Astrocyte (in vitro differentiated cells and primary cell): ENCODE measurements around the gene DOCK6. TPM values are rescaled to one million over a fixed set of nuclear protein-coding genes. Genes with fewer than 3 reads are reported as not detected.

Experiments used
- DNase-seq: peaks from one replicate; pipeline ENCODE4 v3.0.0-alpha.2; 2010; ENCODE audit warnings: low read depth
- FAIRE-seq: peaks from 2 replicates; lab custom pipeline; 2011; peaks lifted over from hg19 to GRCh38; lab: Jason Lieb, UNC
- H2AFZ ChIP-seq: 2 replicates; pipeline ENCODE4 v1.6.0; 2012; ENCODE audit warnings: low read depth, low read length, inconsistent platforms
- H3K27ac ChIP-seq: 2 replicates; pipeline ENCODE4 v1.5.1; 2011; ENCODE audit warnings: low read depth, low read length, inconsistent platforms
- H3K27me3 ChIP-seq: 2 replicates; pipeline ENCODE4 v1.6.0; 2011; ENCODE audit warnings: low read length, inconsistent platforms; ENCODE audit not compliant: insufficient read depth
- H3K36me3 ChIP-seq: 2 replicates; pipeline ENCODE4 v1.5.1; 2011; ENCODE audit warnings: low read length, inconsistent platforms; ENCODE audit not compliant: insufficient read depth
- H3K4me1 ChIP-seq: 2 replicates; pipeline ENCODE4 v1.5.1; 2011; ENCODE audit warnings: low read length, inconsistent platforms; ENCODE audit not compliant: insufficient read depth
- H3K4me2 ChIP-seq: 2 replicates; pipeline ENCODE4 v1.6.0; 2012; ENCODE audit warnings: low read length, inconsistent platforms
- H3K4me3 ChIP-seq: 2 replicates; pipeline ENCODE4 v1.5.1; 2011; ENCODE audit warnings: low read depth, mild to moderate bottlenecking, low read length, inconsistent platforms; ENCODE audit not compliant: insufficient read depth
- H3K79me2 ChIP-seq: 2 replicates; pipeline ENCODE4 v1.6.0; 2012; ENCODE audit warnings: mild to moderate bottlenecking, low read length, inconsistent platforms; ENCODE audit not compliant: insufficient read depth
- H3K9ac ChIP-seq: 2 replicates; pipeline ENCODE4 v1.6.0; 2012; ENCODE audit warnings: mild to moderate bottlenecking, low read length, inconsistent platforms
- H3K9me3 ChIP-seq: 2 replicates; pipeline ENCODE4 v1.5.1; 2012; ENCODE audit warnings: low read depth, mild to moderate bottlenecking, low read length, inconsistent platforms; ENCODE audit not compliant: insufficient read depth
- H4K20me1 ChIP-seq: 2 replicates; pipeline ENCODE4 v1.6.0; 2012; ENCODE audit warnings: low read length, inconsistent platforms; ENCODE audit not compliant: insufficient read depth
- H3K27ac Mint-ChIP-seq: one replicate; pipeline ENCODE4 v1.8.0; 2021; ENCODE audit warnings: mild to moderate bottlenecking, mixed read lengths; ENCODE audit not compliant: unreplicated experiment
- H3K27me3 Mint-ChIP-seq: one replicate; pipeline ENCODE4 v1.8.0; 2021; ENCODE audit warnings: low read depth, mixed read lengths; ENCODE audit not compliant: unreplicated experiment
- H3K36me3 Mint-ChIP-seq: one replicate; pipeline ENCODE4 v1.8.0; 2021; ENCODE audit warnings: low read depth, mixed read lengths; ENCODE audit not compliant: unreplicated experiment
- H3K4me1 Mint-ChIP-seq: one replicate; pipeline ENCODE4 v1.8.0; 2021; ENCODE audit warnings: low read depth, mixed read lengths; ENCODE audit not compliant: unreplicated experiment
- H3K4me3 Mint-ChIP-seq: one replicate; pipeline ENCODE4 v1.8.0; 2021; ENCODE audit warnings: mild to moderate bottlenecking, moderate library complexity, mixed read lengths; ENCODE audit not compliant: unreplicated experiment
- H3K9me3 Mint-ChIP-seq: one replicate; pipeline ENCODE4 v1.8.0; 2021; ENCODE audit warnings: mild to moderate bottlenecking, mixed read lengths; ENCODE audit not compliant: unreplicated experiment
- EZH2 ChIP-seq: IDR thresholded peaks from 2 replicates; pipeline ENCODE4 v1.6.1; 2012; ENCODE audit warnings: mild to moderate bottlenecking, low read length, inconsistent platforms; ENCODE audit not compliant: insufficient read depth
- total RNA-seq: library from RNA; stranded (reverse); gene quantifications from 2 replicates; pipeline ENCODE4 v1.2.1, GENCODE V29; 2021
- TF ChIP-seq, protein P1 (sequence below): IDR thresholded peaks from 2 replicates; pipeline ENCODE4 v1.5.1; 2011; ENCODE audit warnings: low read depth, mild to moderate bottlenecking, inconsistent platforms, low read length, moderate library complexity; ENCODE audit not compliant: insufficient read depth

DOCK6 gene
- total RNA-seq, 1 donor from 2014 or later: 38.3 TPM

DNA sequence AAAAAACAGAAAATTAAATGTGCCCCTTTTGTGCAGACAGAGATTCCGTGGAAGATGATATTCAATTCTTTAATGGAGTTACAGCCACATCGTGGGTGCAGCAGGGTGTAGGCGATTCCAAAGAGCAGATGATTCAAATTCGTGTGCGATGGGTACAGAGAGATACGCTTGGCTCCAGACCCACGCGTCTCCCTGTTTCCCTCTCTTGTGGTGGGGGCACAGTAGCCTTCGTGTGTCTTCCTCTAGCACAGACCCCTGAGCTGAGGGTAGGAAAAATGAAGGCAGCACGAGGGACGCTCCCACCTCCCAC lies 38.4 kb upstream of the DOCK6 start:
- H3K4me1 Mint-ChIP-seq: no peaks in the 10 kb centered on the region
- Histone ChIP-seq H3K4me2 (no peak overlapping the region), H3K79me2 (no peaks in the 10 kb centered on the region), H3K4me3 (no peak overlapping the region), H3K27me3 (peaks cover 8% of the 10 kb centered on the region), H2AFZ (no peak overlapping the region), H3K4me1 (no peaks in the 10 kb centered on the region), H3K9me3 (peaks cover 2% of the 10 kb centered on the region), H3K27ac (no peak overlapping the region), H4K20me1 (no peaks in the 10 kb centered on the region), H3K36me3 (no peaks in the 10 kb centered on the region), H3K9ac (no peak overlapping the region)
- H3K9me3 Mint-ChIP-seq: no peaks in the 10 kb centered on the region
- H3K27me3 Mint-ChIP-seq: peaks cover 11% of the 10 kb centered on the region
- FAIRE-seq (no peak), DNase-seq (no peak)
- no peak overlapping the region for H3K27ac Mint-ChIP-seq
- TF ChIP-seq, protein P1, sequence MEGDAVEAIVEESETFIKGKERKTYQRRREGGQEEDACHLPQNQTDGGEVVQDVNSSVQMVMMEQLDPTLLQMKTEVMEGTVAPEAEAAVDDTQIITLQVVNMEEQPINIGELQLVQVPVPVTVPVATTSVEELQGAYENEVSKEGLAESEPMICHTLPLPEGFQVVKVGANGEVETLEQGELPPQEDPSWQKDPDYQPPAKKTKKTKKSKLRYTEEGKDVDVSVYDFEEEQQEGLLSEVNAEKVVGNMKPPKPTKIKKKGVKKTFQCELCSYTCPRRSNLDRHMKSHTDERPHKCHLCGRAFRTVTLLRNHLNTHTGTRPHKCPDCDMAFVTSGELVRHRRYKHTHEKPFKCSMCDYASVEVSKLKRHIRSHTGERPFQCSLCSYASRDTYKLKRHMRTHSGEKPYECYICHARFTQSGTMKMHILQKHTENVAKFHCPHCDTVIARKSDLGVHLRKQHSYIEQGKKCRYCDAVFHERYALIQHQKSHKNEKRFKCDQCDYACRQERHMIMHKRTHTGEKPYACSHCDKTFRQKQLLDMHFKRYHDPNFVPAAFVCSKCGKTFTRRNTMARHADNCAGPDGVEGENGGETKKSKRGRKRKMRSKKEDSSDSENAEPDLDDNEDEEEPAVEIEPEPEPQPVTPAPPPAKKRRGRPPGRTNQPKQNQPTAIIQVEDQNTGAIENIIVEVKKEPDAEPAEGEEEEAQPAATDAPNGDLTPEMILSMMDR: no peak
- no peak for TF ChIP-seq EZH2
- H3K36me3 Mint-ChIP-seq: peaks cover 2% of the 10 kb centered on the region
- no peak overlapping the region for H3K4me3 Mint-ChIP-seq

DNA sequence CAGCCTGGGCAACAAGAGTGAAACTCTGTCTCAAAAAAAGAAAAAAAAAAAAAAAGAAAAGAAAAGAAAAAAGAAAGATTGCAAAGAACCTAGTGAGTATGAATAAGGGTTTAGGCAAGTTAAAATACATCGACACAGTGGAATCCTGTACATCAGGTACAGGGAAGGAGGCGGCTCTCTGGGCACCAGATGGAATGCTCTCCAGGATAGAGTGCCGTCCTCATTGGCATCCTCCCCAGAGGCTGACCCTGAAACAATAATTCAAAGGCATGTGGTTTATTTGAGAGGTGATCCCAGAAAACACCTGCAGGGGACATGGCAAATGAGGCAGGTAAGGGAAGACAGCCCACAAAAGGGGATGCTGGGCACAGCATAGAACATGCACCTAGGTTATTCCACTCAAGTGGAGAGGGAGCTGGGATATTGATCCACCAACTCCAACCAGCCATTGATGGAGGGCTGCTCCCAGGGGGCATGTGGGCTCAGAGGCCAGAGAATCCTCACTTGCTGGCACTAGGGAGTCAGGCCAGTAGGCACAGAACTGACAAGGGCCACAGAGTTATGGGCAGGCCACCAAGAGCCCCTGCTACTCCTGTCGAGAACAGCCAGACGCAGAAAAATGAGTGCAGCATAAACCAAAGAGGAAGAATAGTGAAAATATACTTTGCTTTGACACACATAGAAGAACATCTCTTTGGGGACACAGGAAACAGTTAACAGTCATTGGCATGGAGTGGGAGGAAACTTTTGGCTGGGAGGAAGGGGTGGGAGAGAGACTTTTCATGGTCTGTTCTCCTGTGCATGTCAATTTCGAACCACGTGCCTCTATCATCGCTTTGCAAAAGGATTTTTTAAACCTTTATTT lies 37.9 kb upstream of the DOCK6 start:
- Histone ChIP-seq H3K27ac (no peak overlapping the region), H4K20me1 (no peaks in the 10 kb centered on the region), H3K4me3 (no peak overlapping the region), H2AFZ (no peak overlapping the region), H3K9me3 (peaks cover 2% of the 10 kb centered on the region), H3K36me3 (no peaks in the 10 kb centered on the region), H3K4me1 (no peaks in the 10 kb centered on the region), H3K4me2 (no peak overlapping the region), H3K9ac (no peak overlapping the region), H3K79me2 (no peaks in the 10 kb centered on the region), H3K27me3 (peaks cover 8% of the 10 kb centered on the region)
- peaks cover 9% of the 10 kb centered on the region for H3K27me3 Mint-ChIP-seq
- FAIRE-seq (no peak), DNase-seq (no peak)
- H3K9me3 Mint-ChIP-seq: no peaks in the 10 kb centered on the region
- H3K27ac Mint-ChIP-seq: no peak overlapping the region
- peaks cover 2% of the 10 kb centered on the region for H3K36me3 Mint-ChIP-seq
- H3K4me3 Mint-ChIP-seq: no peak overlapping the region
- no peaks in the 10 kb centered on the region for H3K4me1 Mint-ChIP-seq
- TF ChIP-seq EZH2: no peak
- TF ChIP-seq, protein P1: no peak

DNA sequence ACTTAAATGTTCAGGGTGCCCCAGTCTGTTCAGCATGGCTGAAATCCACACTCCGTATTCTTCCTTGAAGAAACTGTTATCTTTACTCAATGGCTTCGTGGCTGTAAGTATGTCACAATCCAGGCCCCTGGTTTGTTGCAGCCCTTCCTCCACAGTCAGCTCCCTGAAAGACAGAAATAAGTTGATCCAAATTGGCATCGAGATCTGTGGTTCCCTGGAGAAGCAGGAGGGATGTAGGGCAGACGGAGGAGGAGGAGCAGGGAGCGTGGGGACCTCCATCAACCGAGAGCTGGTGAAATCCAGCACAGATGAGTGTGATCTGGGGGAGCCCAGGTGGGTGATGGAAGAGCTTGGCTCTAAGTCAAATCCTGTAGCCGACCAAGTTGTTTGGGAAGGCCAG lies 33.9 kb upstream of the DOCK6 start:
- H3K9ac ChIP-seq: no peak overlapping the region
- H3K79me2 ChIP-seq: no peaks in the 10 kb centered on the region
- DNase-seq (no peak), FAIRE-seq (no peak)
- peaks cover 2% of the 10 kb centered on the region for H3K36me3 Mint-ChIP-seq
- H3K27ac ChIP-seq: no peak overlapping the region
- H3K4me3 Mint-ChIP-seq: no peak overlapping the region
- no peaks in the 10 kb centered on the region for H3K36me3 ChIP-seq
- H3K9me3 ChIP-seq: peaks cover 2% of the 10 kb centered on the region
- no peak overlapping the region for H2AFZ ChIP-seq
- H3K4me1 ChIP-seq: peaks cover 2% of the 10 kb centered on the region
- H3K27ac Mint-ChIP-seq: no peak overlapping the region
- H3K9me3 Mint-ChIP-seq: no peaks in the 10 kb centered on the region
- TF ChIP-seq EZH2: no peak
- TF ChIP-seq, protein P1: no peak
- no peaks in the 10 kb centered on the region for H4K20me1 ChIP-seq
- H3K4me1 Mint-ChIP-seq: no peaks in the 10 kb centered on the region
- H3K4me2 ChIP-seq: no peak overlapping the region
- H3K4me3 ChIP-seq: no peak overlapping the region
- peaks cover 11% of the 10 kb centered on the region for H3K27me3 Mint-ChIP-seq
- peaks cover 6% of the 10 kb centered on the region for H3K27me3 ChIP-seq
